DOHH2 (cell line): ENCODE results near the gene CHP1.
"Not testable (repeated sequence)": the region's sequence is repeated elsewhere in the genome, so short reads cannot be mapped to it uniquely, and the experiment has no call there.

Source experiments
- H3F3A ChIP-seq: fragments of 200-600 bp; sonication (generic), shearing (Covaris generic); 2 replicates; pipeline ENCODE4 v1.6.0; 2016; ENCODE audit warnings: antibody characterized with exemption, mild to moderate bottlenecking; ENCODE audit not compliant: control insufficient read depth, insufficient read depth
- H3K27ac ChIP-seq: fragments of 200-600 bp; sonication (generic); 2 replicates; pipeline ENCODE4 v1.5.1; 2014; ENCODE audit warnings: low read depth, mild to moderate bottlenecking, low read length, moderate library complexity
- H3K27me3 ChIP-seq: fragments of 200-600 bp; sonication (generic); 2 replicates; pipeline ENCODE4 v1.6.1; 2014; ENCODE audit warnings: mild to moderate bottlenecking, low read length, mixed read lengths; ENCODE audit not compliant: control insufficient read depth
- H3K36me3 ChIP-seq: fragments of 200-600 bp; sonication (generic); 2 replicates; pipeline ENCODE4 v1.6.1; 2014; ENCODE audit warnings: mild to moderate bottlenecking, low read length, moderate library complexity, mixed read lengths; ENCODE audit not compliant: control insufficient read depth
- H3K4me1 ChIP-seq: fragments of 200-600 bp; sonication (generic); 2 replicates; pipeline ENCODE4 v1.6.1; 2014; ENCODE audit warnings: mild to moderate bottlenecking, low read length, mixed read lengths; ENCODE audit not compliant: control insufficient read depth
- H3K4me2 ChIP-seq: fragments of 200-600 bp; sonication (generic); 2 replicates; pipeline ENCODE4 v1.6.0; 2014; ENCODE audit warnings: mild to moderate bottlenecking, low read length, moderate library complexity
- H3K4me3 ChIP-seq: fragments of 200-600 bp; sonication (generic); 2 replicates; pipeline ENCODE4 v1.5.1; 2014; ENCODE audit warnings: mild to moderate bottlenecking, low read length, mixed read lengths
- H3K79me2 ChIP-seq: fragments of 200-600 bp; sonication (generic); 2 replicates; pipeline ENCODE4 v1.6.1; 2014; ENCODE audit warnings: mild to moderate bottlenecking, low read length, mixed read lengths; ENCODE audit not compliant: control insufficient read depth
- H3K9me2 ChIP-seq: fragments of 200-600 bp; sonication (generic); replicated peaks from 2 replicates; pipeline ENCODE4 v1.6.1; 2014; ENCODE audit warnings: mild to moderate bottlenecking, low read length, mixed read lengths; ENCODE audit not compliant: control insufficient read depth
- H3K9me3 ChIP-seq: fragments of 200-600 bp; sonication (generic); 2 replicates; pipeline ENCODE4 v1.6.1; 2014; ENCODE audit warnings: antibody characterized with exemption, low read length, mixed read lengths; ENCODE audit not compliant: control insufficient read depth, insufficient read depth
- H4K20me1 ChIP-seq: fragments of 200-600 bp; sonication (generic); 2 replicates; pipeline ENCODE4 v1.6.0; 2014; ENCODE audit warnings: low read depth, mild to moderate bottlenecking, antibody characterized with exemption, low read length, moderate library complexity; ENCODE audit not compliant: control insufficient read depth, insufficient read depth
- CTCF ChIP-seq: fragments of 200-600 bp; sonication (generic); IDR thresholded peaks from one replicate; pipeline ENCODE4 v1.5.1; 2014; ENCODE audit warnings: antibody characterized with exemption, mild to moderate bottlenecking, low read depth, low read length; ENCODE audit not compliant: poor library complexity, severe bottlenecking
- EZH2phosphoT487 ChIP-seq: fragments of 200-600 bp; sonication (generic); IDR thresholded peaks from 2 replicates; pipeline ENCODE4 v1.6.1; 2017; ENCODE audit warnings: borderline replicate concordance, mild to moderate bottlenecking, antibody characterized with exemption, low read length, moderate library complexity, mixed read lengths

Gene CHP1

GRCh38 chr15:41259546-41260189, 28.6 kb downstream of the CHP1 start:
- Histone ChIP-seq H3K4me1 (peaks cover 27% of the 10 kb centered on the region), H3K4me2 (peak overlapping the region; percentile 90), H3K4me3 (peak overlapping the region; percentile 61), H4K20me1 (no peaks in the 10 kb centered on the region), H3F3A (peaks cover 11% of the 10 kb centered on the region), H3K9me3 (no peaks in the 10 kb centered on the region), H3K27me3 (no peaks in the 10 kb centered on the region), H3K27ac (peak overlapping the region; percentile 71), H3K36me3 (peaks cover 29% of the 10 kb centered on the region), H3K79me2 (no peaks in the 10 kb centered on the region), H3K9me2 (no peaks in the 10 kb centered on the region)
- TF ChIP-seq CTCF (no peak), EZH2phosphoT487 (no peak)

- H3K79me2 ChIP-seq, H3K9me2 ChIP-seq, H3K9me3 ChIP-seq, H3K27me3 ChIP-seq, H3K4me3 ChIP-seq, H3K27ac ChIP-seq, H3K4me2 ChIP-seq, H4K20me1 ChIP-seq: not testable (repeated sequence)
- Histone ChIP-seq H3F3A (peaks cover 11% of the 10 kb centered on the region), H3K4me1 (peaks cover 20% of the 10 kb centered on the region), H3K36me3 (peaks cover 32% of the 10 kb centered on the region)
Observed at GRCh38 chr15:41260924-41261323, 29.9 kb downstream of the CHP1 start.

GRCh38 chr15:41262571-41262970, 31.5 kb downstream of the CHP1 start:
- Histone ChIP-seq H3K4me2 (no peak overlapping the region), H3K4me1 (peaks cover 20% of the 10 kb centered on the region), H3K27me3 (no peaks in the 10 kb centered on the region), H3K36me3 (peaks cover 29% of the 10 kb centered on the region), H3K9me2 (no peaks in the 10 kb centered on the region), H3F3A (peaks cover 11% of the 10 kb centered on the region), H3K9me3 (no peaks in the 10 kb centered on the region), H3K79me2 (no peaks in the 10 kb centered on the region), H4K20me1 (no peaks in the 10 kb centered on the region), H3K27ac (no peak overlapping the region), H3K4me3 (no peak overlapping the region)
- TF ChIP-seq EZH2phosphoT487 (no peak), CTCF (no peak)

GRCh38 chr15:41263891-41264351, 32.9 kb downstream of the CHP1 start:
- Histone ChIP-seq H3K9me3 (no peaks in the 10 kb centered on the region), H3K27me3 (no peaks in the 10 kb centered on the region), H4K20me1 (no peaks in the 10 kb centered on the region), H3K27ac (no peak overlapping the region), H3K79me2 (no peaks in the 10 kb centered on the region), H3K4me2 (no peak overlapping the region), H3K4me3 (no peak overlapping the region), H3K4me1 (peaks cover 12% of the 10 kb centered on the region), H3F3A (peaks cover 5% of the 10 kb centered on the region), H3K36me3 (peaks cover 22% of the 10 kb centered on the region), H3K9me2 (no peaks in the 10 kb centered on the region)
- TF ChIP-seq CTCF (no peak), EZH2phosphoT487 (no peak)
